Activated T-helper 1 cell treated with anti-CD3 and anti-CD28 coated beads, Interleukin-2, amount 50 U/mL, for 16 hours (primary cell): ENCODE data around the gene SCMH1.

Source experiments
- DNase-seq, 2 donors: peaks; one replicate each; pipeline ENCODE4 v3.0.0-alpha.2; 2020; ENCODE audit warnings: low read depth in 1 of 2, low spot score in 1 of 2

SCMH1 gene

DNA sequence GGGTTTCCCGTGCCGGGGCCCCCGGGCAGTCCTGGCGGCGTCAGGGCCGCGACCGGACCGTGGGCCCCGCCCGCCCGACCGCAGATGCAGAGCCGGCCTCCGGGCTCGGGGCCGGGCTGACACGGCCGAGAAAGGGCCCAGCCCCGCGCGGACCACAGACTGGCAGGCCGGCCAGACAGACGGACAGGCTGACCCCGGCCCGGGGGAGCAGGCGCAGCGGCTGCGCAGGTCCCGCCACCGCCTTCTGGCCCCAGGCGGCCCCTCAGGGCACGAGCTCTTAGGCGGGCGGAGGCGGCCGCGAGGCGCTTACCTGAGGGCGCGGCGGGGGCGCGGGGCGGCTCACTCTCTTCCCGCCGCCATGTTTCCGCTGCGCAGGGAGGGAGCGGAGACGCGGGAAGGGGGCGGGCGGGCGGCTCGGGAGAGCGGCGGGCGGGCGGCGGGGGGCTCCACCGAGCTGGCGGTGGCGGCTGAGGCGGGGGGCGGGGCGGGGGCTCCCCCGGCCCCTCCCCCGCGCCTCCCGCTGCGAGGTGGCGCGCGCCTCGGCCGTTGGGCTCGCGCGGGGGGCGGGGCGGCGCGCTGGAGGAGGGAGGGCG, at the start of gene SCMH1:
Gene SCMH1 (minus strand): TSS at position 558 of the 593 bp plus-strand sequence. CDS start 56,173 bp downstream, outside the sequence.
- peak; percentile 21 to 44 for DNase-seq

DNA sequence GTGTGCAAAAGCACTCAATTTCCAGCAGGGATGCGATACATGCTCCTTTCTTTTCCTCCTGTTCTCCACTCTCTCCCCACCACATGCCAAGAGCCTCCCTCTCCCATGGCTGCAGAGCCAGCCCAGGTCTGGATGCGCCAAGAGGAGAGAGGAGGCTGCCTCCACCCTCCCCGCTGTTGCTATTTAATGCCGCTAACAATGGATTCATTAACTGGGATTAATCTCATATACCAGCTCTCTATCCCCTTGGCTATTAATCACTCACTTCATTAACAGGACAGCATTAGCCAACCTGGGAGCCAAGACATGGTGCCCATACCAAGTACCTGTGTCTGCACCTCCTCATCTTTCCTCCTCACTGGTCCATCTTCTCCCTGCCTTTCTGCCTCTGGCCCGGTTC, 49.1 kb upstream of the SCMH1 start:
- DNase-seq = no peak

DNA sequence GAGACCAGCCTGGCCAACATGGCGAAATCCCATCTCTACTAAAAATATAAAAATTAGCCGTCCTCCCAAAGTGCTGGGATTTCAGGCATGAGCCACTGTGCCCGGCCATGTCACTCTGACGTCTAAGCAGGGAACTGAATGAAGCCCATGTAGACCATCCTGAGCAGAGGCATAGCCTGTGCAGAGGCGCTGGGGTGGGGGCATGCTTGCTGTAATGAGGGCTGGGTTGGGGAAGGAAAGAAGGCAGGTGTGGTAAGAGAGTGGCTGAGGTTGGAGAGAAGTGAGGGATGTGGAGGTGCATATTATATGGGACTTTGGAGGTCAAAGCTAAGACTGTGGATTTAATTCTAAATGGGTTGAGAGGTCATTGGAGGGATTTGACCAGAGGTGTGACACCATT, 47.1 kb upstream of the SCMH1 start:
- DNase-seq = no peak

DNA sequence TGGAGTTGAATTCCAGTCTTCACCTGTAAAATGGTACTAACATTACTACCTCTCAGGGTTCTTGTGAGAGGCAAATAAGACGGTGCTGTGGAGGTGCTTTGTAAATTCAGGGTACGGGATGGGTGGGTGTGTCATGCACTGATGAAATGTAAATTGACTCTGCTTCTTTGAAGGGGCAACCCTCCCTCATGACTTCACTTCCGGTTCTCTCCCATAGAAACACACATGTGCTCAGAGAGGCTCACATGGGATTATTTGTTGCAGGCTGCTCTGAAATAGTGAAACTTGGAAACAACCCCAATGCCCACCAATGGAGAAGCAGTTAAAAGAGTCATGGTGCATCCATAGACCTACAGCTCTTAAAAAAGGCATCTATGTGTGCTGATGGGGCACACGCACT, 44.9 kb upstream of the SCMH1 start:
- DNase-seq = no peak

GRCh38 chr1:41286486-41286885, 44.4 kb upstream of the SCMH1 start:
- no peak for DNase-seq

DNA sequence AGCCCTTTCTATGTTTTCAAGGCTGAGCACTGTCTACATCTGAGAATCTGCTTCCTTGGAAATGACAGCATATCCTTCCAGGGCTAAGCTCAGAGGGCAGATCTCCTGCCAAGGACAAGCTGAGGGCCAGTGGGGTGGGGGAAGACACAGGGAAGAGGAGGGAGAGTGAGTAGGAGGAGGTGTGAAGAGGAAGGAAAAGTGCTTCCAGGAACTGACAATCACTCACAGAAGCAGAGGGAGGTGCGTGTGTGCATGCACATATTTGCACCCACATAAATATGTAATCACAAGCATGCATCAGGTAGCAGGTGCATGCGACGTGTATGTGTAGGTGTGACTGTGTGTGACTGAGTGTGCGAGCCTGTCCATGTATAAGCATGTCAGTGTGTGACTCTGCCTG, 43.7 kb upstream of the SCMH1 start:
- no peak for DNase-seq

GRCh38 chr1:41284121-41284520, 42.0 kb upstream of the SCMH1 start:
- DNase-seq = no peak

- no peak for DNase-seq
These were observed 40.7 kb upstream of the SCMH1 start for GRCh38 chr1:41282679-41283317.

DNA sequence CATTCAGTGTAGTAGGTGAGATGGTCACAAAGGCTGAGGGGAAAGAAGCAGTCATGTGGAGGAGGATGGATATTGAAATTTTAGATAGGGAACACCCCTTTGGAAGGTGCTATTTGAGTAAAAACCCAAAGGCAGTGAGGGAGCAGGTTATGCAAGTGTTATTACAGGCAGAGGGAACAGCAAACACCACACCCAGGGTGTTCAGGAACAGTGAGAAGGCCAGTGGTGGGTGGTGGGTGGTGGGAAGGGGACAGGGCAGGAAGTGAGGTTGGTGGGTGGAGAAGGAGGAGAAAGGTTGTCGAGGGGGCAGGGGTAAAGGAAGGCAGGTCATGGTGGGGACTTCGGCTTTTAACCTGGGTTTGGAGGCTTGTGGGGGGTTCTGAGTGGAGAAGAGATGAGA, 39.2 kb upstream of the SCMH1 start:
- no peak for DNase-seq

DNA sequence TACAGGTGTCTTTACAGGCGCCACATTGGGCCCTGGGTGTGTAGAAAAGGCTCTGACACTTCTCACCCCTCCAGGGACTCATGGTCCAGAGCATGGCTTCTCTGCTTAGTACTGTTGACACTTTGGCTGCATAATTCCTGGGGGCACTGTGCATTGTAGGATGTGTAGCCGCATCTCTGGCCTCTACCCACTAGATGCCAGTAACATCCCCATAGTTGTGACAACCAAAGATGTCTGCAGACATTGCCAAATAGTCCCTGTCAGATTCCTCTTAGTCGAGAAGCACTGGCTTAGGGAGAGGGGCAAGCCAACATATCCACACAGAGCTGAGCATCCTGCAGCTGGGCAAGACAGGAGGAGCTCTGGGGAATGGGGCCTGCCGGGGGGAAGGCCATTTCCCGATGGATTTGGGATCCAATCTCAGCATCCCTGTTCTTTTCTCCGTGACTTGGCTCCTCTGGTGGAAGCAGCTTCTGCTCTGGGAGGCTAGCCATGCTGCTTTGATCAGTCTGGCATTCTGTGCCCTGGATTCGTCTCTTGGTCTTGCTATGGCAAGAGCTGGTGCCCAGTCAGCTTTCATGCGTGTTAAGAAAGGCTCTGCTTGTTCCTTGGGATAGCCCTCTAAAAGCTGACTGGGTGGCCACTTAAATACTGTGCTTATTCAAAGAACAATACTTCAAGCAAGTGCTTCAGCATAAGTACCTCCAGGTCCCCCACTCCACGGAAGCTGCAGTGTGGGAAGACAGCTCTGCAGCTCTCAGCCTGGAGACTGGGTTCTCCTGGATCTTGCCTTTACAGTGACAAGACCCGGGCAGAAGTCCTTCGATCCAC, 38.3 kb upstream of the SCMH1 start:
- no peak for DNase-seq

- no peak for DNase-seq
These were observed 36.0 kb upstream of the SCMH1 start for GRCh38 chr1:41278076-41278475.

DNA sequence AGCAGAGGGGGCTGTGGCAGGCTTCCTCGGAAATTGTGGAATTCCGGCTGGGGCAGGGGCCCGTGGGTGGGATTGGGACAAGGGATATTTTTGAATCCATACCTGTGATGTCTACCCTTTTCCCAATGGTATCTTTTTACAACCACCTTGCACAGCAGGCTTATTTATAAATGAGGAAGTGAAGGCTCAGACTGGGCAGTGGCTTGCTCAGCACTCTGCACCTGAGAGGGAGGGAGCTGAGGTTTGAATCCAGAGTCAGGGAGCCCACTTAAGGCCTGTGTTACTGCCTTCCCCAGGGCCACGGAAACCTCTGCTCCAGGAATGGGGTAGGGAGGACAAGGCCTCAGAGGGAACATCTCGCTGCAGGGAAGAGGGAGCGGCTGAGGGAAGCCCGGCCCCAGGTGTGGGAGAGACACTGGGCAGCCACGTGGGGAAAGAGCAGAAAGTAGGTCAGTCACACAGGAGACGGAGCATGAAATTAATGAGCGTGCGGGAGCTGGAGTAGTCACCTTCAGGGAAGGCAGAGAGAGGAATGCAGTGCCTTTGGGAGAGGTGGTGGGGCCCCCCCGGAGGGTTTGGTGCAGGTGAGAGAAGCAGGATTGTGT, 35.4 kb upstream of the SCMH1 start:
- DNase-seq = no peak

DNA sequence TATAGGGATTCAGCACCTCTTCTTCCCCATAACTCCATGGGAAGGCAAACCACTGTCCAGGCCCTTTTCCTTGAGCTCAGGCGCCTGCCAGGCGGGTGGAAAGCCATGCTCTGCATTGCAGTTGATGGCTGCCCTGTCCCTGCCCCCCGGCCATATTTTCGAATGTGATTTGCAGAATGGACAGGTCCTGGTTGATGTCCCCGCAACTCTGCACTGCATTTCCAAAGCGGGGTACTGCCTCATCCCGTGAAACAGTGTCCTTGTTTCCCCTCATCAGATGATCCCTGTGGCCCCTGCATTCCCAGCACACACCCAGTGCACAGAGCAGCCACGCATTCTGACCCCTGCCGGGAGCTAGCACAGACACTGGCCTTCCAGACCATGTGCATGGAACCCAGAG, 33.7 kb upstream of the SCMH1 start:
- DNase-seq = no peak

GRCh38 chr1:41274752-41275545, 32.8 kb upstream of the SCMH1 start:
- DNase-seq = no peak

GRCh38 chr1:41272601-41273000, 30.5 kb upstream of the SCMH1 start:
- no peak for DNase-seq

- DNase-seq = peak; percentile 40 to 41
These were observed 26.2 kb upstream of the SCMH1 start for GRCh38 chr1:41268154-41268770.

DNA sequence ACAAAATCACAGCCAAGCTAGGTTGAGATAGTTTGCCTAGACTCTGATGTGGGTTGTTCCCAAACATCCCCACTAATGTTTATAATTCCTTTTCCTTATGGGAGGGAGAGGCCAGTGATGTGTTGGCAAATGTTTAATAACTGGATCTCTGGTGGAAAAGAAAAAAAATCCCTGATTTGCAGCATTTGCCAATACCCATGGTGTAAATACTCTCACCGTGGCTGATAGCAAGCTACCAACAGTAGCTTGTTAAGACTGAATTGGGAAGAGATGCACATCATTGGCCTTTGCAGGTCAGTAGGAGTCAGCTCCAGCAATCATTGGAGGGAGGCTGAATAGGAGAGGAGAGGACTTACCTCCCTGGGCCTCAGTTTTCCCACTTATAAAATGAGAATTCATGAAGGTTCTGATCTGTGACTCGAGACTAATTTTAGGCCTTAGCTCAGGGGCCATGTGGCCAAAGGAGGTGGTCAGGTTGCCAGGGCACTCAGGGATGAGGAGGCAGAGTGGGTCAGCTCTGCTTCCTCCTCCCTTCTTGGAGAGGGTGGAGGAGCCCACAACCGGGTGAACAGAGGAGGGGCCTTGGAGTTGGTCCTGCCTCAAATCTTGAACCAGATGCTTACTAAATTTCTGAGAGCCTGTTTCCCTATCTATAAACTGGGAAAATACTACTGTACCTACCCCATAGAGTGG, 20.0 kb upstream of the SCMH1 start:
- no peak for DNase-seq

- DNase-seq = no peak
These were observed 18.7 kb upstream of the SCMH1 start for GRCh38 chr1:41260768-41261167.

DNA sequence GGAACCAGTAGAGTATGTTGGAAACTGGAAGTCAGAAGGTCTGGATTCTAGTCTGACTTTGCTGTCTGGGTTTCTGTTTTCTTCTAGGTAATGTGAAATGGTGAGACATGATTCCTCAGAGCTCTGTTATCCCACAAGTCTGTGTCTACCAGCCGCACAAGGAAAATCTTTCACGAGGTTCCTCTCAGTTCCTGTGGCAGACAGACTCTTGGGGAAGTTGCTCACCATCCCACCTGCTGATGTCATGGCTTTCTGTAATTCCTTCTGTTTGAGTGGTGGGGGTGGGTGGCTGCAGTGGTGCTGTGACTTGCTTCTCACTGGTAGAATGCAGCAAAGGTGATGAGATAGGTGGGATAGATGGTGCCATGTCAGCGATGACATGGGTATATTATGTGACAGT, 17.1 kb upstream of the SCMH1 start:
- DNase-seq = no peak

- no peak for DNase-seq
These were observed 13.9 kb upstream of the SCMH1 start for GRCh38 chr1:41255978-41256377.
